ENCODE measurements around the gene RELL1.

Gene RELL1, protein sequence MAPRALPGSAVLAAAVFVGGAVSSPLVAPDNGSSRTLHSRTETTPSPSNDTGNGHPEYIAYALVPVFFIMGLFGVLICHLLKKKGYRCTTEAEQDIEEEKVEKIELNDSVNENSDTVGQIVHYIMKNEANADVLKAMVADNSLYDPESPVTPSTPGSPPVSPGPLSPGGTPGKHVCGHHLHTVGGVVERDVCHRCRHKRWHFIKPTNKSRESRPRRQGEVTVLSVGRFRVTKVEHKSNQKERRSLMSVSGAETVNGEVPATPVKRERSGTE

DNA sequence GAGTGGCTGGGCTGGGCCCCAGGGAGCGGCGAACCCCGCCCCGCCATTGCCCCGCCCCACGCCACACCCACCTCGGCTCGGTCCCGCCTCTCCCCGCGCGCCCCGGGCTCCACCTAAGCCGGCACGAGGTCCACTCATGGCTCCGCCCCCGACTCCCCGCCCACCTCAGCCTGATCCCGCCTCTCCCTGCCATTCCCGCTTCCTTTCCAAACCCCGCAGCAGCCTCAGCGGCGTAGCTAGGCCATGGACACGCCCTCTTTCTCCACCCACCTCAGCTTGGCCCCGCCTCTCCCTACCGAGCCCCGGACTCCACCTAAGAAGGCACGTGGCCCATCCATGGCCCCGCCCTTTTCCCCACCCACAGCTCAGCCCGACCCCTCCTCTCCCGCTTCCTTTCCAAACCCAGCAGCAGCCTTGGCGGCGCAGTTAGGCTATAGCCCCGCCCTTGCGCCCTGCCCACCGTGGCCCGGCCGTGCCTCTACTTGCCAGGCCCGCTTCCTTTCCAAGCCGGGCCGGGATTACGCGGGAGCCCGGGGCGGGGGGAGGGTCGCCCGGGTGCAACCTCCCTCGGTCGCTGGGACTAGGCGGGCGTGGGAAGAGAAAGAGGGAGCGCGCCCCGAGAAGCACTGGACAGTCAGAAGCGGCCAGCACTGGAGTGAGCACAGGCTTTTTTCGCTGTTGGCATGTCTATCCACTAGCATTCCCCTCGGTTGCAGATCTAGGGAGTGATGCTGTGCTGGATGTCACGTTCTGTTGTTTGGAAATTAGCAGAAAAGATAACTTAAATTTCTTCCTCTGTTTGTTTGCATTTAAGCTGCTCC, at the start of gene RELL1:
Gene RELL1 (minus strand): TSS at position 4 of the 821 bp plus-strand sequence. CDS start 89 bp downstream, outside the sequence.
- DNase-seq, result peak; percentile 99 to 100

DNA sequence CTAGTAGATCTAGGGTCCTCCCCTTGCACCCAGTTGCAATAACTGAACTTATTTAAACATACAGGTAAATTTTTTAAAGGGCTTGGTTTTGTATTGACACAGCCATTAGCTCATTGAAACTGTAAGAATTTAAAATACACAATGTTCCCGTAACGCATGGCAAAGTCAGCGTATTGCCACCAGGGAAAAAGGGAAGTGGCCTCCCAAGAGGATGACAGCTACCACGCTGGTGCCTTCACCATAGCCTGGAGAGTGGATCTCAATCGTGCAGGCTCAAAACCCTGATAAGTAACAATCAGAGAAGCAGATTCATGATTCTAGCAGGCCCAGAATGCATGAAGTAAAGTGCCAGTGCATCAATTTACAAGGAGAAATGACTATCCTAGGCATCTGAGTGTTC, 49.4 kb upstream of the RELL1 start:
- peak; percentile 57 to 58 for DNase-seq

DNA sequence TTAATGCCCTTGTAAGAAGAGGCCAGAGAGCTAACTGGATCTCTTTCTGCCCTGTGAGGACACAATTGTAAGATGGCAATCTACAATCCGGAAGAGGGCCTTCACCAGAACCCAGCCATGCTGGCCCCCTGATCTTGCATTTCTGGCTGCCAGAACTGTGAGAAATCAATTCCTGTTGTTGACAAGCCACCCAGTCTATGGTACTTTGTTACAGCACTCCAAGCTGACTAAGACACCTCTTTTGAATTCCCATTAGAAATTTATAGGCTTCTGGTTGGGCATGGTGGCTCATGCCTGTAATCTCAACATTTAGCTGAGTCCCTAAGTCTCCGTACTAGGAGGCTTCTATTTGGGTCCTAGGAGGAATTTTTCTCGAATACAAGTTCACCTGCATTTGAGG, 48.8 kb upstream of the RELL1 start:
- DNase-seq, result no peak

DNA sequence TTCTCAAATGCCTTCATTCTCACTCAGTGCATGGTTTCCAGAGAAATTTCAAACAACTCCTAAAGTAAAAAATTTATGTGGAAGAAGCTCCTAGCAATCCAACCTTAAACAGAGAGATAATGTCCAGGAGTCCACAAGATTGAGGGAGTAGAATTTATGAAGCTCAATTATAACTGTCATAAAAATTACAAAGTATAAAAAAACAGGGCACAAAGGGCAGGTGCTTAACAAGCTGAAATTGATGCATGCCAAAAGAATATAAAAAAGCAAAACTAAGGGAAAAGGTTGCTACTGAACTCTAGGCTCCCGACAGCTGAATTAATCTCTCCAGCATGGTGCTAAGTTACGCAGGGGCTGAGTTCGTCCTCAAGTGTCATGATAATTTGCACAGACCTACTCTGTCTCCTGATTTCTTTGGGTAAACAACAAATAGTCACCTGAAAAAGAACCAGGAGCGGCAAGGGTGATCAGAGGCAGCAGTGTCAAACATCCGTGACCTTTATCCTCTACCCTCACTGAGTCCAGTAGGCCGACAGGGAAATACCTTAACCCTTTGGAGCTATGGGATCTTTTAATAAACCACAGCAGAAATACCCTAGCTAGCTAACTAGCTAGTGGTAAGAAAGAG, 47.2 kb upstream of the RELL1 start:
- no peak for DNase-seq

DNA sequence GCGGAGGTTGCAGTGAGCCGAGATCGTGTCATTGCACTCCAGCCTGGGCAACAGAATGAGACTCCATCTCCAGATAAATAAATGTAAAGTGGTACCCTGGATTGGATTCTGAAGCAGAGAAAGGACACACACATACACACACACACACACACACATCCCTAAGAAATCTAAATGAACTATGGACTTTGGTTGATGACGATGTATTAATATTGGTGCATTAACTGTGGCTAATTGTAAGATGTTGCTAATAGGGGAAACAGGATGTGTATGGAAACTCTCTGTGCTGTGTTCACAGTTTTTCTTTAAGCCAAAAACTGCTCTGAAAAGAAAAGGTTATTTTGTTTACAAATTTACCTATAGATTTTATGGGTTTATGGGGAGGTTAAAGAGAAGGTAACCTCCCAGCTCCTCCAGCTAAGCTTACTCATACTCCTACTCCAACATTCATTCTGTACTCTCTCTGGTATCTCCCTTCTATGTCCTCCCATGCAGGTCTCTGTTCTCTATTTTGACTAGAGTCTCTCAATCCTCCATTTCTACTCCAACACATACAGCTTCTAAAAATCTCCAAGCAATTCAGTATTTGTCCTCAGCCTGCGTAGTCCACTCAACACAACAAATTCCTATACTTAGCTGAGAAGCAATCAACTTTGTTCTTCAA, 46.5 kb upstream of the RELL1 start:
- no peak for DNase-seq

DNA sequence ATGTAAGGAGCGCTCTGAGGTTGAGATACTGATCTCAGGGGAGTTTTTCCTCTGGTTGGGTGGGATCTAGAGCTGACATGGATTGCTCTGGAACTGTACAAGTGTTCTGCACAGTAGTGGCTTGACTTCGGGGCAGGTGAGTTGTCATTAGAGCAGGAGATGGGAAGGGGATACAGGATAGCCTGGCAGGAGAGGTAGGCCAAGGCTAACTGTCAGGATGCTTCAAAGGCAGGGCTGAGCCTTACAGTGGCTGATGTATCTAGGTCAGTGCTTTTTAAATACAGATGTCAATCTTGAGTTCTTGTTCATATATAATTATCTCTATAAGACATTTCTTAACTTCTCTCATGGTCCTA, 43.5 kb upstream of the RELL1 start:
- DNase-seq, result no peak

DNA sequence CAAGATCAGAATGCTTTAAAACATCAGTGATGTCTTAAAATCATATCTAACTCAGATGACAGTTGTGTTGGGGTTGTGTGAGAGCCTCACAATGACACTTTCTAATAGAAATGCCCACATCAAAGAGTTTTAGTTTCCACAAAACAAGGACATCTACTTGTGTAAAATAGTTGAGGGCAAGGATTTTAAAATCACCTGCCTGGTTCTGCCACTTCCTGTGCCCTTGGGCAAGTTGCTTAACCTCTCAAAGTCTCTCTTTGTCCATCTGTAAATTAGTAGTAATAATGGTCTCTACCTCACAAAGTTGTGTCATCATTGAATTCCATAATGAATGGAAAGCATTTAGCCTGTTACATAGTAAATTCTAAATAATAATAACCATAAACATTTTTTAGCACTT, 41.9 kb upstream of the RELL1 start:
- no peak for DNase-seq

DNA sequence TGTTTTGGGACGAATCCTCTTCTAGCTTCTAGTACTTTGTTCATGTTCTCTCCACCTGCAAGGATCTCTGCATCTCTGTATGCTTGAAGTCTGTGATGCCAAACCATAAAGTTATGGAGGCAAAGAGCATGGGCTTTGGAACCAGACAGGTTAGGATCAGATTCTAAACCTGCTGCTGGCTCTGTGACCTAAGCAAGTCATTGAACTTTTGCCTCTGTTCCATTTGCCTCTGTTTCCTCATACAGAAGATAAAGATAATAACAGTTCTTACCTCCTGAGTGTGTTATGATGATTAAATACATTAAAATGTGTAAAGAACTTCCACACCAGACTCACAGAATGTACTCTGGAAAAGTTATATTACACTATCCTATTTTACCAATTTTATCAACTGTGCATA, 41.5 kb upstream of the RELL1 start:
- no peak for DNase-seq

DNA sequence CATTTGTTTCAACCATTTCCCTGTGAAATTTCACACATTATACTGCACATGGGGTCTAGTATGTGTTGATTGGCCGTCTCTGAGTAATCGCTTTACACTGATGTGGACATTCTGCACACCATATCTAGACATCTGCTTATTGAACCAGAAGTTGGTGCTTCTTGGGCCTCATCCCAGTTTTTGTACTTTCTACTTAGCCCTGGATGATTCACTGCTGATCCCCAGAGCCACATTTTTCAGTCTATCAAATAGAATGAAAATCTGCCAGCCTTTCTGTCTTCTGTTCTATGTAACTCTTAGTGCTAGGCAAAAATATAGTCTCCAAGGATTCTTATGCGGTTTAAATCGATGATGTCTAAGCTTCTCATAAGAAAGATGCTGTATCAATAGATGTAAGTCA, 40.5 kb upstream of the RELL1 start:
- no peak for DNase-seq

DNA sequence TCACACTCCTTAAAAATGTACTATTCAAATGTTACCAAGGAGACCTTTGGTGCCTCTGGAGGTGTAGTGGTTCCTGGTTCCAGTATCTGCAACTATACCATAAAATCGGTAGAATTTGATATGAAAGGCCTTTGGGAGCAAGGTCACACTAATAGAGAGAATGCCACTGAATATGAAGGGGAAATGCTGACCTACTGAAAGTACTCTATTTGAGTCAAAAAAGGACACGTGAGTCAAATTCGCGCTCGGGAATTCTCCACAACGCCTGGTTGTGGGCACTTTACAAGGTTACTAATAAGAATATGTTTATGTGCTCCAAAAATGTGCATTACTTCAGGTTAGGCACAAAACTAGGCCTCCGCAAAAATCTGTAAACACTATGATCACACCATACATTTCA, 39.5 kb upstream of the RELL1 start:
- DNase-seq, result no peak

DNA sequence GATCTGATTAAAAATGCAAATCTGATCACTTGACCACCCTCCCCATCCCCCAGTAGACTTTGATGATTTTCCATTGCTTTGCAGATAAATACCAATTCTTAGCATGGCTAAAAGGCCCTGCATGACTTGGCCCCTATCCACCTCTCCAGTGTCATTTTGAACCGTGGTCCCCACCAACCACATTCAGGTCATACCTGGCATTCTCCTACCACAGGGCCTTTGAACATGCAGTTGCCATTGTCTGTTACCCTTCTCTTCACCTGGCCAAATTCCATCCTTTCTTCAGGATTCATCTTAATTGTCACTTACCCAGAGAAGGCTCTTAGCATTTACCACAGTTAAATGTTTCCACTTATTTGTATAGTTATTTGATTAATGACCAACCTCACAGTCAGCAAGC, 36.9 kb upstream of the RELL1 start:
- DNase-seq, result no peak

DNA sequence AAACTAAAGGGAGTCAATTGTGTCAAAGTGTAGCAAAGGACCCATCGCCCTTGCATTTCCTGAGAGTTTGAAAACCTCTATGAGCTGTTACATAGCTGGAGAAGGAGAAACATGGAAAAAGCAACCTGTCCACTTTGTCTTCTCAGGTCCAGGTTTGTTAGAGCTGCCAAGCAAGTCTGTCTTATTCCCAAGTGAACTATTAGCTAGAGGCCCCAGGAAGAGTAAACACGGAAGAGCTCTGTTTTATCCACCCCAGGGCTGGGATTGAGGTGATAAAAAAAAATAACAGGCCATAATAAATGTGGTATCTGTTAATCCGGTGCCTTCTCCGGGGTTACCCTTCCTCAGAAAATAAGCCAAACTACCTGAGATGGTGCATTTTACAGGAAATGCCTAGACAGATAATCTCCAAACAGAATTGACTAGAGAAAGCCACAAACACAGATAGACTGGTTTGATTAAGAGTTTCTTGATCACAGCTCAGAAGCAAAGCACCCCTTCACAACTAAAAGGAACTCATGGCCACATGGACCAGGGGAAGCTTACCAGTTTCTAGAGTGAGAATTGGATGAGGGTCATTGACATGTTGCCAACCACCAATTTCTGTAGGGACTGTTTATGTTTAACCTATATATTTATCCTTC, 35.9 kb upstream of the RELL1 start:
- DNase-seq, result no peak

DNA sequence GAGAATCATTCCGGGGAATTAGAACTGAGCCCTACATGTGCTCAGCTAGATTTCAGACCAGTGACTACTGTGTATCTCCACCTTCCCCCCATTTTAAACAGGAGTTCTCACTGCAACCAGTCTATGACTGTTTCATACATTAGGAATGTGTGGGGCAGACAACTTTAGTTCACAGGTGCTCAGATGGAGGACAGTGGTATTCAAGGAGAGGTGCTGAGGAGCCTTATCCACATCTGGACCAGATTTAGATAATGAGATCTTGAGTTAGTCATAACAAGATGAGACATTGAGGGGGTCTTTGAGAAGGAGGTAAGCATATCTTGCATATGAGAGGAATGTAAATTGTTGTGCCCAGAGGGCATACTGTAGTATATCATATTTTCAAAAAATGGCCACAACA, 32.8 kb upstream of the RELL1 start:
- DNase-seq, result no peak

DNA sequence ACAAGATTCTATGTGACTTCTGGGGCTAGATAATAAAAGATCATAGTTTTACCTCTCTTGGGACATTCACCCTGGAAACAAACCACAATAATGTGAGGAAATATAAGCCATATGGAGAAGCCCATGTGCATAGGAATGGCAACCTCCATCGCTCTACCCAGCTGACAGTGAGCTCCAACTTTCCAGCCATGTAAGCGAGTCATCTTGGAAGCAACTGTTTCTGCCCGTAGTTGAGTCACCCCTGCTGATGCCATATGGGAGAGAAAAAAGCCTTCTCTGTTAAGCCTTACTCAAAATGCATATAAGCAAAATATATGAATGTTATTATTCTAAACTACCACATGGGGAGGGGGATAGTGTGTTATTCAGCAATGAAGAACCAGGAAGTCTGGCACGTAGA, 31.4 kb upstream of the RELL1 start:
- peak; percentile 18 to 24 for DNase-seq

DNA sequence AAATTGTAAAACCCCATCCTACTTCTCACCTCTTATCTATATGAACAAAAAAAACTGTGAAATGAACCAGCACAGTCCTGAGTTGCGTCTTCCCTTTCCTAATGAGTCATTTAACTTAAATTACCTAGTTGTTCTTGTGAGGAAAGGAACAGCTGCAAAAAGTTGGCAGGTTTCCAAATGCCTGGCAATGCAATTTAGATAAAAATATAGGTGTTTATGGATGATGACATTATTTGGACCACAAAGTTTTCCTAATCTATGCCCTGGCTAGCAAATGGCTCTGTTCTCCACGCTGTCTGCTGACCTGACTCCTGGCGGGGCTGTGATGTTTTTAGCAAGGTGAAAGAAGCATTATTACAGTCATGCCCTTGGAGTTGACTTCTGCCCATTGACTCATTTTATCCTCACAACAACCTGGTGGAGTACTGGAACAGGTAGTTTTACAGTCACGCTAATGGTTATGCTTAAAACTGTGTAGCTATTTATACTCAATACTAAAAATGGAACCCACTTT, 29.8 kb upstream of the RELL1 start:
- no peak for DNase-seq

DNA sequence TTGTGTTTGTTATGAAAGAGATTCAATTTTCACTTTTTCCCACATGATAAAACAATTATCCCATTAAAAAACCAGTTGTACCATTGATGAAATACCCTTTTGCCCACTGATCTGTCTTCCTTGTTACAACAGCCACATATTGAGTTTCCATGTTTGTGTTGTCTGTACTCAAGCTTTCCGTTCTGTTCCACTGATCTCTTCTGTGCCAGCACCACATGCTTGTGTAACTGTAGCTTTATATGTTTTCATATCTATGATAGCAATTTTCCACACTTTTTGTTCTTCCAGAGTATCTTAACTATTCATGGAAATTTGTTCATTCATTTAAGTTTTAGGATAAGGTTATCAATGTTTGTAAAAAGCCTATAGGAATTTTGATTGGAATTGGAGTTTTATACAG, 24.3 kb upstream of the RELL1 start:
- no peak for DNase-seq

DNA sequence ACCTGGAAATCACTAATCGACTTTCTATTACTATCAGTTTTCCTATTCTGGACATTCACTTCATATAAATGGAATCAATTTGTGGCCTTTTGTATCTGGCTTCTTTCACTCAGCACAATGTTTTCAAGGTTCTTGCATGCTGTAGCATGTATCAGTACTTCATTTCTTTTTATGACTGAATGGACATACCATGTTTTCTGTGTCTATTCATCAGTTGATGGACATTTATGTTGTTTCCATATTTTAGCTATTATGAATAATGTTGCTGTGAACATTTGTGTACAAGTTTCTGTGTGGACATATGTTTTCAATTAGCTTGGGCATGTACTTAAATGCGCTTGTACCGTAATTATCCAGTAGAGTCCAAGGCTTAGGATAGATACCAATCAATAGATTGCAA, 19.9 kb upstream of the RELL1 start:
- DNase-seq, result no peak

DNA sequence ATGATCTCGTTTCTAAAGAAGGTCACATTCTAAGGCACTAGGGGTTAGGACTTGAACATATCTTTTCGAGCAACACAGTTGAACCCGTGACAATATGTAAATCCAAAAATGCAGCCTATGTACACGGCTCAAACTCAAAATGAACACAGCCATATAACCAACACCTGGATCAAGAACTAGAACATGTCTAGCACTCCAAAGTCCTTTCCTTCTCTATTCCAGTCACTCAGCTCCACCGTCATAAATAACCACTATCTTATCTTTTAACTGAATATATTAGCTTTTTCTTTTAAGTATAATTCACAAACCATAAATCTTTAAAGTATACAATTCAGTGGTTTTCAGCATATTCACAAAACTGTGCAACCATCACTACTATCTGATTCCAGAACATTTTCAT, 19.4 kb upstream of the RELL1 start:
- DNase-seq, result no peak

DNA sequence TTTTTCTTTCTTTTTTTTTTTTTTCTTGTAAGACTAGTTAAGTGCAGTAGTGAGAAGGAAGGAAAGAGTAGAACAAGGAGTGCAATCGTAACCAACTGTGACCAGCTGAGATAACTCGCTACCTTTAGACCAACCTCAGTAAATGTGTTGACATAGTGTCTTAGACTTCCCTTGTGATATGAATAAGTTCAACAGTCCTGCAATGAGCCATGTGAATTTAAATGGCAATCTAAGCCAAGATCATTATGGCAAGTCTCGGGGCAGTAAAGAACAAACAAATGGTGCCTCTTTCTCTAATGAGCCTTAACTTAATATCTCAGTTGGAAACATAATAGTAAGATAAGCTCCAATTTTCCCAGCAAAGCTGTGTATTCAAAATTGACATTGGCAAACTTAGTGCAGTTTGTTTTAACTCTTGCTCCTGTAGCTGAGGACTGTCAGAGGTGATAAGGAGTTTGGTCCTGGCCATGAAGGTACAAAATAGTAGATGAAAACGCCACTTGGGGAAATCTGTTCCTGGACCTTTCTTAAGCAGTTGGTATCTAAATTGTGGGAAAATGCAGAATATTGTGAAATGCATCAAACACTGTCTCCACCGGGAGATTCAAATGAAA, 13.8 kb upstream of the RELL1 start:
- DNase-seq, result no peak

DNA sequence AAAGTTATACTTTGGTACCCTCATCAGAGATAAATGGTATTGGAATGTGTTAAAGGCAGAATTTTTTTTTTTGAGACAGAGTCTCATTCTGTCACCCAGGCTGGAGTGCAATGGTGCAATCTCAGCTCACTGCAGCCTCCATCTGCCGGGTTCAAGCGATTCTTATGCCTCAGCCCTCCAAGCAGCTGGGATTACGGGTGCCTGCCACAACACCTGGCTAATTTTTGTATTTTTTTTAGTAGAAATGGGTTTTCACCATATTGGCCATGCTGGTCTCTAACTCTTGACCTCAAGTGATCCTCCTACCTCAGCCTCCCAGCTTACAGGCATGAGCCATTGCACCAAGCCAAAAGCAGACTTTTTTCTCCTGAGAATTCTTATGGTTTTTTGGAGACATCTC, 11.4 kb upstream of the RELL1 start:
- DNase-seq, result no peak

DNA sequence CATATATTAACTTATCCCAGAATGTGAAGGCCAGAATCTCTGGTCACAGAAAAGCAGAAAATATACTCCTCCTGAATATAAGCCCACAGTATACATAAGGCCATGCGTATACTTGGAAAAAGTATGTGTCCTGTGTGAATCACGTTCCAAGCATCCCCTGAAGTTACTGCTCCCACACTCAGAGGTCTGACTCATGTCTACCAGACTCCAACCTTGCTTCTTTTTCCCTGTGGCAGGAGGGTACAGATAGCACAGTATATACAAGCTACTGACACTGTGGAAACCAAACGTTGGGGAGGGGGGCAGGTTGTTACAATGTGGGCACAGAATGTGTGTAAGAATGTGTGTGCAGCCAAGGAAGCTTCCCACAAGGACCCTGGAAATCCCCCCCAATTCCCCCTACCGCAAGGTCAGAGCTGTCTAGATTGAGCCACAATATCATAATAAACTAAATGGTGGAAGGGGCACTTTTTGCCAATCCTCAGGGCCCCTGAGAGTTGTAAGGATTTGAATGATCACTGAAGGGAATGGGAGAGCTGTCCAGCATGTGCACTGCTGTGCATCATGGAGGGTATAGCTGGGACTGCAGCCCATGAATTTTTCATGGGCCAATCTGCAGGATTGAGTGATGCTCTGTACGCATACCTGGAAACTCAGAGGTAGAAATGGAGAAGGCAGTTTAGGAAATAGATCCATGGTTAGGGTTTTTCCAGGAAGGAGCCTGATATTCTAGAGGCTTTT, 7.4 kb upstream of the RELL1 start:
- no peak for DNase-seq

DNA sequence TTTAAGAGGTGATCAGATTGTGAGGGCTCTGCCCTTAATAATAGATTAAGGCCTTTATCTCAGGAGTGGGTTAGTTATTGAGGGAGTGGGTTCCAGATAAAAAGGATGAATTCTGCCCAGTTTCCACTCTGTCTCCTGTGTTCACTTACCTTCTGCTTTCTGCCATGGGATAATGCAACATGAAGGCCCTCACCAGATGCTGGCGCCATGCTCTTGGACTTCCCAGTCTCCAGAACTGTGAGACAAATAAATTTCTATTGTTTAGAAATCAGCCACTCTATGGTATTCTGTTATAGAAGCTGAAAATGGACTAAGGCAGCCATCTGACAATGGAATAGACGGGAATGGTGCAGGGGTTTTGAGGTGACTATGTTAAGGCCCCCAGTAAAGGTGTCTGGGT, 6.9 kb upstream of the RELL1 start:
- DNase-seq, result no peak

All from inflammatory macrophage treated with lipopolysaccharide for 1 hour (primary cell).